Right lobe of liver (tissue), 6 donors: ENCODE results near the gene NSMCE3. TPM values are rescaled to one million over a fixed set of nuclear protein-coding genes. Genes with fewer than 3 reads are reported as not detected.

Experiments
- ATAC-seq, 4 donors: fragments of 200-7000 bp; cut with Tn5 transposase; one replicate each; pipeline ENCODE4 v1.9.1; 2020; ENCODE audit warnings: mild to moderate bottlenecking in 4 of 4, moderate library complexity in 4 of 4
- DNase-seq, 3 donors: peaks; one replicate each; pipeline ENCODE4 v3.0.0-alpha.2; 2020
- H3K27ac ChIP-seq, 3 donors: fragments of 200-600 bp; one replicate each; pipeline ENCODE4 v1.8.0; 2022
- H3K27me3 ChIP-seq, 2 donors: fragments of 200-600 bp; one replicate each; pipeline ENCODE4 v1.8.0; 2022
- H3K36me3 ChIP-seq, 4 donors: fragments of 200-600 bp; sonication (generic) in 1 of 4; one replicate each; pipeline versions ENCODE4 v1.5.1 to v1.8.0; 2017 to 2022; ENCODE audit warnings: control low read depth in 1 of 4
- H3K4me1 ChIP-seq, 4 donors: fragments of 200-600 bp; sonication (generic) in 1 of 4; one replicate each; pipeline versions ENCODE4 v1.5.1 to v1.8.0; 2017 to 2022; ENCODE audit warnings: control low read depth in 1 of 4
- H3K4me3 ChIP-seq, 3 donors: fragments of 200-600 bp; one replicate each; pipeline ENCODE4 v1.8.0; 2022
- H3K9me3 ChIP-seq, 4 donors: fragments of 200-600 bp; sonication (generic) in 1 of 4; one replicate each; pipeline versions ENCODE4 v1.5.1 to v1.8.0; 2017 to 2022; ENCODE audit warnings: control low read depth in 1 of 4
- CTCF ChIP-seq, 4 donors: fragments of 200-600 bp in 3 of 4; fragments of 450-650 bp in 1 of 4; IDR thresholded peaks; one replicate each; pipeline versions ENCODE4 v1.5.1 to v1.8.0; 2016 to 2022; ENCODE audit warnings: antibody characterized with exemption in 4 of 4, mild to moderate bottlenecking in 2 of 4
- POLR2A ChIP-seq: fragments of 450-650 bp; IDR thresholded peaks from one replicate; pipeline ENCODE4 v1.6.1; 2017; ENCODE audit warnings: antibody characterized with exemption, mild to moderate bottlenecking
- WGBS: methylation state at CpG from one replicate; pipeline ENCODE4 v1.1.6; 2018; ENCODE audit warnings: low coverage, low lambda C conversion rate; ENCODE audit not compliant: insufficient coverage; ENCODE audit errors: missing lambda C conversion rate; 5-methylcytosine and 5-hydroxymethylcytosine counted together
- intact Hi-C, 2 donors: fragments of 100-400 bp; cut with DNase I; formaldehyde crosslinking; loops; one replicate each; pipeline versions ENCODE4 v1.11.2 to v1.14.1; 2022
- total RNA-seq, 6 experiments: library from RNA; depleted of rRNA in 2 of 6; stranded (reverse); fragments of >200 nt in 2 of 6; fragmentation: NEBNext Ultra II Directional in 3 of 6; extraction: Animal tissue kit (Norgen Biotek cat#: 25700) in 3 of 6; gene quantifications; one replicate each; pipeline versions ENCODE4 v1.1.0 to v1.2.4, GENCODE V29; 2016 to 2023
- donor health status: DM: no; HTN: yes; CAD: no.
- donor health status: DM: no; HTN: no; CAD: no.
- donor health status: DM: no; HTN: no; CAD: no.
- donor health status: DM: no; HTN: yes; CAD: no.
- donor health status: DM: no; HTN: yes; CAD: no.

The NSMCE3 gene
- total RNA-seq, 6 experiments from 2014 or later, result 2.2 to 4.4 (median 3.1) TPM

- TF ChIP-seq CTCF (IDR thresholded peaks at IDR 0.05) (no peak), POLR2A (no peak)
- Histone ChIP-seq H3K36me3 (no peaks in the 10 kb centered on the region), H3K27me3 (no peaks in the 10 kb centered on the region), H3K4me1 (peaks cover 0 to 17% (median 8%) of the 10 kb centered on the region in 4 donors), H3K9me3 (no peaks in the 10 kb centered on the region), H3K27ac (peak overlapping the region; percentile 77 to 80 (median 77)), H3K4me3 (peak overlapping the region; percentile 81 to 84 (median 82))
- DNase-seq (no peak), ATAC-seq (peak; percentile 33 to 39 (median 38))
- WGBS, result 1% methylated on average over 8 of the region's 8 CpGs
- intact Hi-C loops, result no loop called here
Measured at GRCh38 chr15:29270169-29270955, 740 bp upstream of the NSMCE3 start.

GRCh38 chr15:29268706-29269484 is 727 bp downstream of the NSMCE3 start:
- H3K27me3 ChIP-seq, result no peaks in the 10 kb centered on the region
- no peaks in the 10 kb centered on the region for H3K9me3 ChIP-seq
- ATAC-seq, result peak in 3 of 4 donors; percentile 13 to 44 (median 20)
- no peaks in the 10 kb centered on the region for H3K36me3 ChIP-seq
- peak overlapping the region; percentile 77 to 80 (median 77) for H3K27ac ChIP-seq
- DNase-seq, result peak in 2 of 3 donors; percentile 31 to 59
- intact Hi-C loops, result no loop called here
- 6% methylated on average over 22 of the region's 35 CpGs for WGBS
- peak overlapping the region; percentile 81 to 84 (median 82) for H3K4me3 ChIP-seq
- H3K4me1 ChIP-seq, result peaks cover 0 to 17% (median 8%) of the 10 kb centered on the region in 4 donors
- TF ChIP-seq POLR2A (no peak), CTCF (IDR thresholded peaks at IDR 0.05) (no peak)

GRCh38 chr15:29266052-29266582 is 3.5 kb downstream of the NSMCE3 start:
- ATAC-seq, result no peak
- TF ChIP-seq CTCF (IDR thresholded peaks at IDR 0.05) (no peak), POLR2A (no peak)
- WGBS, result 80% methylated on average over 1 of the region's 1 CpG
- intact Hi-C loops, result no loop called here
- Histone ChIP-seq H3K9me3 (no peaks in the 10 kb centered on the region), H3K36me3 (no peaks in the 10 kb centered on the region), H3K27me3 (no peaks in the 10 kb centered on the region), H3K4me3 (no peak overlapping the region), H3K4me1 (peaks cover 0 to 17% (median 8%) of the 10 kb centered on the region in 4 donors), H3K27ac (no peak overlapping the region)
- no peak for DNase-seq

- H3K27me3 ChIP-seq, result no peaks in the 10 kb centered on the region
- intact Hi-C loops, result no loop called here
- TF ChIP-seq POLR2A, result no peak
- no peak for TF ChIP-seq CTCF (IDR thresholded peaks at IDR 0.05)
- 79% methylated on average over 3 of the region's 3 CpGs for WGBS
- H3K4me3 ChIP-seq, result no peak overlapping the region
- DNase-seq (no peak), ATAC-seq (no peak)
- no peak overlapping the region for H3K27ac ChIP-seq
- no peaks in the 10 kb centered on the region for H3K36me3 ChIP-seq
- peaks cover 0 to 13% (median 5%) of the 10 kb centered on the region in 4 donors for H3K4me1 ChIP-seq
- H3K9me3 ChIP-seq, result no peaks in the 10 kb centered on the region
Measured at GRCh38 chr15:29263289-29263688, 6.3 kb downstream of the NSMCE3 start.
